ENCODE measurements around the gene DIAPH2. TPM values are rescaled to one million over a fixed set of nuclear protein-coding genes. Genes with fewer than 3 reads are reported as not detected.

Gene DIAPH2
- total and polyA plus RNA-seq, 2 experiments from 2014 or later = 16.2 to 56.6 TPM

GRCh38 chrX:97622111-97622510 is 937.5 kb downstream of the DIAPH2 start (continued):
- TF ChIP-seq ZNF462 (CRISPR knock-in tag; IDR thresholded peaks at IDR 0.05) (no peak), EZH2phosphoT487 (IDR thresholded peaks at IDR 0.05; ENCODE audit: unreplicated experiment) (no peak), ZNF114 (CRISPR knock-in tag; IDR thresholded peaks at IDR 0.05) (no peak), ETS1 (IDR thresholded peaks at IDR 0.05) (no peak), EZH2 (IDR thresholded peaks at IDR 0.05; ENCODE audit: low read depth, unreplicated experiment) (no peak)

- no peak for ATAC-seq
- Histone ChIP-seq H3K79me2 (replicated peaks; ENCODE audit: insufficient read depth) (no peaks in the 10 kb centered on the region), H3K27ac (ENCODE audit: low read depth) (no peak overlapping the region), H3K4me2 (no peak overlapping the region), H3K4me1 (ENCODE audit: insufficient read depth) (peaks cover 5% of the 10 kb centered on the region), H4K20me1 (replicated peaks; ENCODE audit: insufficient read depth) (no peaks in the 10 kb centered on the region), H3K27me3 (ENCODE audit: insufficient read depth) (no peaks in the 10 kb centered on the region), H3K9me2 (ENCODE audit: insufficient read depth) (no peaks in the 10 kb centered on the region), H2AFZ (no peak overlapping the region), H3K4me3 (no peak overlapping the region), H3F3A (replicated peaks; ENCODE audit: low read depth) (no peaks in the 10 kb centered on the region), H3K36me3 (ENCODE audit: insufficient read depth) (no peaks in the 10 kb centered on the region)
- Mint-ChIP-seq H3K9me3 (0 out of 3 replicates have a peak, but pooled peaks cover 2% of the 10 kb centered on the region), H3K4me1 (no peaks in the 10 kb centered on the region), H3K4me3 (no peak overlapping the region), H3K27ac (no peak overlapping the region), H3K36me3 (ENCODE audit: low read depth) (no peaks in the 10 kb centered on the region), H3K27me3 (ENCODE audit: insufficient read depth, low read depth, poor library complexity) (no peaks in the 10 kb centered on the region)
- DNase-seq (ENCODE audit: low spot score) = no peak
- no peak for TF ChIP-seq ZNF114 (CRISPR knock-in tag; IDR thresholded peaks at IDR 0.05)
Measured at GRCh38 chrX:97628326-97628725, 943.7 kb downstream of the DIAPH2 start.

Measured in GM23338 (cell line).